KMS-11 (cell line): ENCODE results near the gene MGAT5B.

ENCODE experiments used
- H2AFZ ChIP-seq: fragments of 200-600 bp; sonication (generic); 2 replicates; pipeline ENCODE4 v1.6.1; 2016; ENCODE audit warnings: antibody characterized with exemption, mixed run types, low read depth
- H3K27ac ChIP-seq: fragments of 200-600 bp; sonication (generic); 2 replicates; pipeline ENCODE4 v1.6.1; 2016; ENCODE audit warnings: mild to moderate bottlenecking, mixed run types
- H3K27me3 ChIP-seq: fragments of 200-600 bp; sonication (generic); 2 replicates; pipeline ENCODE4 v1.6.1; 2017; ENCODE audit warnings: mild to moderate bottlenecking, low read depth, mixed run types, moderate library complexity; ENCODE audit not compliant: insufficient read depth
- H3K36me3 ChIP-seq: fragments of 200-600 bp; sonication (generic); 2 replicates; pipeline ENCODE4 v1.6.1; 2017; ENCODE audit warnings: mild to moderate bottlenecking, mixed run types; ENCODE audit not compliant: insufficient read depth
- H3K4me1 ChIP-seq: fragments of 200-600 bp; sonication (generic); 2 replicates; pipeline ENCODE4 v1.6.1; 2016; ENCODE audit warnings: mild to moderate bottlenecking, low read depth, mixed run types; ENCODE audit not compliant: poor library complexity, severe bottlenecking
- H3K4me2 ChIP-seq: fragments of 200-600 bp; sonication (generic); 2 replicates; pipeline ENCODE4 v1.7.0; 2016; ENCODE audit warnings: mild to moderate bottlenecking, mixed run types
- H3K4me3 ChIP-seq: fragments of 200-600 bp; sonication (generic); IDR thresholded peaks from 2 replicates; pipeline ENCODE4 v1.6.1; 2017; ENCODE audit warnings: low read depth, low read length, mixed read lengths; ENCODE audit not compliant: insufficient read depth
- H3K79me2 ChIP-seq: fragments of 200-600 bp; sonication (generic); 2 replicates; pipeline ENCODE4 v1.6.1; 2016; ENCODE audit warnings: low read depth, mixed run types; ENCODE audit not compliant: insufficient read depth
- H3K9ac ChIP-seq: fragments of 200-600 bp; sonication (generic); 2 replicates; pipeline ENCODE4 v1.6.1; 2016; ENCODE audit warnings: mild to moderate bottlenecking, mixed run types
- H4K20me1 ChIP-seq: fragments of 200-600 bp; sonication (generic); 2 replicates; pipeline ENCODE4 v1.6.1; 2016; ENCODE audit warnings: mild to moderate bottlenecking, mixed run types; ENCODE audit not compliant: insufficient read depth
- TF ChIP-seq, protein P1 (sequence below): fragments of 200-600 bp; sonication (generic); conservative IDR thresholded peaks from 2 replicates; pipeline ENCODE4 v1.6.1; 2017; ENCODE audit warnings: low read depth, mild to moderate bottlenecking, antibody characterized with exemption, low read length, moderate library complexity, mixed read lengths

MGAT5B gene

DNA sequence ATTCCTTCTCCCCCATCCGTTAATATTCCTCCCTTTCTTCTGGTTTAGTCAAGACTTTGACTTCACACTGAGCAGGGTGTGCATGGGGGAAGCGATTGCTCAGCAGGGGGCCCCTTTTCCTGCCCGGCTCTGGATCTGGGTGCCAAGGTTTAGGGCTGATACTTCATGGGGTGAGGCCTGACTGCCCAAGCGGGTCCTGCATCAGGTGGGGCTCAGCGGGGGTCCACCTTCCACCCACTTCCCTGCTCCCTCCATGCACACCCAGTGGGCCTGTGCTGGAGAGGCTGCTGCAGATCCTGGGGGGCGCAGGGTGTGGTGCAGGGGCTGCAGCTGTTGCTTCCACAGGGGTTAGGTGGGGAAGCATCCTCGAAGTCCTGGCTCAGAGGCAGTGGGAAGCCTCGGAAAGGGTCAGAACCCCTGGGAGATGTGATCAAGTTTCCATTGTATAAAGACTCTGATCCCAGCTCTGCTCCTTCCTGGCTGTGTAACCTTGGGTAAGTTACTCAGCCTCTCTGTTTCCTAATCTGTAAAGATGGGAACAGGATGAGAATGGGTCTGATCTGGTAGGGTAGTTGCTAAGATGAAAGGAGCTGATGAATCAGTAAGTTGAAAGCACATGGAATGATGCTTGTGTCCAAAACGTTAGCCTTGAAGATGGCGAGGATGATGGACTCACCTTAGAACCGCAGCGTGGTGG, 53.3 kb downstream of the MGAT5B start:
- H3K36me3 ChIP-seq, result no peaks in the 10 kb centered on the region

DNA sequence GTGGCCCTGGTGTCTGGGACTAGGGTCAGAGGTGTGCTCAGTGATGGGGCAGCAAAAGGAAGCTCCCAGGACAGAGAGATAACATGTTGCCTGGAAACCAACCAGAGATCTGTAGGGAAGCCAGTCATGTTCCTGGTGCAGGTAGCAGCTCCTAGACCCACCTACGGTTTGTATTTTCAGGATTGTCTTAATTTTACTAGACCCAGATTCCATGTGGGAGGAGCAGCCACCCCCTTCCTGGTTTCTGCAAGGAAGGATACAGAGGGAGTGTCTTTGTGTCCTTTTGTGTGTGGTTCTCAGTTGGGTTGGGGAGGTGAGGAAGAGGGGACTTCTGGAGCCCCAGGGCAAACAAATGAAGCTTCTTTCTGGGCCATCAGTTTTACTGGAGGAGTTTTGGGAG, 53.9 kb downstream of the MGAT5B start:
- H3K27me3 ChIP-seq, result peaks cover 83% of the 10 kb centered on the region

More for the DNA sequence above, 53.3 kb downstream of the MGAT5B start:
- Histone ChIP-seq H3K4me1 (no peaks in the 10 kb centered on the region), H3K27ac (no peak overlapping the region), H2AFZ (no peak overlapping the region), H3K79me2 (no peaks in the 10 kb centered on the region), H4K20me1 (no peaks in the 10 kb centered on the region), H3K4me3 (no peak overlapping the region), H3K9ac (no peak overlapping the region), H3K27me3 (peaks cover 83% of the 10 kb centered on the region), H3K4me2 (no peak overlapping the region)
- TF ChIP-seq, protein P1, sequence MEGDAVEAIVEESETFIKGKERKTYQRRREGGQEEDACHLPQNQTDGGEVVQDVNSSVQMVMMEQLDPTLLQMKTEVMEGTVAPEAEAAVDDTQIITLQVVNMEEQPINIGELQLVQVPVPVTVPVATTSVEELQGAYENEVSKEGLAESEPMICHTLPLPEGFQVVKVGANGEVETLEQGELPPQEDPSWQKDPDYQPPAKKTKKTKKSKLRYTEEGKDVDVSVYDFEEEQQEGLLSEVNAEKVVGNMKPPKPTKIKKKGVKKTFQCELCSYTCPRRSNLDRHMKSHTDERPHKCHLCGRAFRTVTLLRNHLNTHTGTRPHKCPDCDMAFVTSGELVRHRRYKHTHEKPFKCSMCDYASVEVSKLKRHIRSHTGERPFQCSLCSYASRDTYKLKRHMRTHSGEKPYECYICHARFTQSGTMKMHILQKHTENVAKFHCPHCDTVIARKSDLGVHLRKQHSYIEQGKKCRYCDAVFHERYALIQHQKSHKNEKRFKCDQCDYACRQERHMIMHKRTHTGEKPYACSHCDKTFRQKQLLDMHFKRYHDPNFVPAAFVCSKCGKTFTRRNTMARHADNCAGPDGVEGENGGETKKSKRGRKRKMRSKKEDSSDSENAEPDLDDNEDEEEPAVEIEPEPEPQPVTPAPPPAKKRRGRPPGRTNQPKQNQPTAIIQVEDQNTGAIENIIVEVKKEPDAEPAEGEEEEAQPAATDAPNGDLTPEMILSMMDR, result no peak

DNA sequence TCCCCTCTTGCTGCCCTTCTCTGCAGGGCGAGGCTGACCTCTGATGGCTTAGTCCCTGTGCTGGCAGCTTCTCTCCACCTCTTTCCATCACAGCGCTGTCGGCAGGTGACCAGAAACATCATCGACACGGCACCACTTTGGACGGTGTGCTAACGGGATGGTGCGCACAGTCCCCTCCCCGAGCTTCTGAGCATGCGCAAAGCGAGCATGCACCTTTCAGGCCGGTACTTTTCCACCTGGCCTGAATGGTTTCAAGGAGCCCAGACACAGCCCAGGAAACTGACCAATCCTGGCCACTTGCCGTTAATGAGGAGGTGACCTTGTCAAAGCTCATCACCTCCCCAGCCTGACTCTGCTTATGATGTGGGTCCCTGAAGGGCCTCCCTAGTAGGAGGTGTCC, 54.8 kb downstream of the MGAT5B start:
- Histone ChIP-seq H3K4me1 (no peaks in the 10 kb centered on the region), H3K9ac (no peak overlapping the region), H2AFZ (no peak overlapping the region), H3K79me2 (no peaks in the 10 kb centered on the region), H3K4me2 (no peak overlapping the region), H3K36me3 (no peaks in the 10 kb centered on the region), H3K4me3 (no peak overlapping the region), H3K27me3 (peaks cover 83% of the 10 kb centered on the region), H4K20me1 (no peaks in the 10 kb centered on the region), H3K27ac (no peak overlapping the region)
- TF ChIP-seq, protein P1, result no peak

More for the DNA sequence above, 53.9 kb downstream of the MGAT5B start:
- TF ChIP-seq, protein P1, result no peak
- H3K36me3 ChIP-seq, result no peaks in the 10 kb centered on the region
- H3K4me1 ChIP-seq, result no peaks in the 10 kb centered on the region
- H3K4me3 ChIP-seq, result no peak overlapping the region
- no peak overlapping the region for H3K4me2 ChIP-seq
- no peak overlapping the region for H2AFZ ChIP-seq
- no peaks in the 10 kb centered on the region for H4K20me1 ChIP-seq
- H3K27ac ChIP-seq, result no peak overlapping the region
- H3K9ac ChIP-seq, result no peak overlapping the region
- H3K79me2 ChIP-seq, result no peaks in the 10 kb centered on the region

DNA sequence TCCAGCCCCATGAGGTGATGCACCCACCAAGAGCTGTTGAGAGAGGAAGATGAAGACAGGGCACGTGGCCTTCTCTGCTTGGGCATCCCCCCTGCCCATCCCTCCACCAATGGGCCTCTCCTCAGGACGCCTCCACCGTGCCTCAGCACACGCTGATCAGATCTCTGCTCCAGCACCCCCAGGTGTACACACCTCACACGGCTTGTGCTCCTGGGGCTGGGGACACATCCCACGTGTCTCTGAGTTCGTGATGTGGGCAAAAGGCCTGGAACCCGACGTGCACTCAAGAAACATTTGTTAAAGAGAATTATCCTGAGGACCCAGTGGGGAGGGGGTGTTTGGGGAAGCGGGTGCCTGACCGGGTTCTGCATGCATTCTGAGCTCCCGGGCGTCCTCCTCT, 55.3 kb downstream of the MGAT5B start:
- H2AFZ ChIP-seq, result no peak overlapping the region
- no peaks in the 10 kb centered on the region for H4K20me1 ChIP-seq
- no peak overlapping the region for H3K4me2 ChIP-seq
- no peaks in the 10 kb centered on the region for H3K36me3 ChIP-seq
- no peaks in the 10 kb centered on the region for H3K4me1 ChIP-seq
- H3K27ac ChIP-seq, result no peak overlapping the region
- H3K9ac ChIP-seq, result no peak overlapping the region
- H3K27me3 ChIP-seq, result peaks cover 82% of the 10 kb centered on the region
- H3K79me2 ChIP-seq, result no peaks in the 10 kb centered on the region
- no peak overlapping the region for H3K4me3 ChIP-seq
- TF ChIP-seq, protein P1, result no peak
